GM06990 (cell line): Measurements from ENCODE around the gene RB1.

ENCODE experiments used
- DNase-seq: peaks from one replicate; pipeline ENCODE4 v3.0.0-alpha.2; 2011; ENCODE audit not compliant: insufficient read length; ENCODE audit errors: extremely low read depth
- H3K27me3 ChIP-seq: replicated peaks from 2 replicates; pipeline ENCODE4 v1.6.0; 2011; ENCODE audit warnings: low read length; ENCODE audit not compliant: control insufficient read depth, insufficient read depth
- H3K36me3 ChIP-seq: 2 replicates; pipeline ENCODE4 v1.5.1; 2011; ENCODE audit warnings: low read length; ENCODE audit not compliant: control insufficient read depth, insufficient read depth
- H3K4me3 ChIP-seq: replicated peaks from 2 replicates; pipeline ENCODE4 v1.5.1; 2011; ENCODE audit warnings: low read depth, mild to moderate bottlenecking, control low read depth, low read length
- CTCF ChIP-seq: IDR thresholded peaks from 2 replicates; pipeline ENCODE4 v1.5.1; 2011; ENCODE audit warnings: low read length, control low read depth, mild to moderate bottlenecking, inconsistent platforms; ENCODE audit not compliant: insufficient read depth, poor library complexity, severe bottlenecking

Gene RB1

DNA sequence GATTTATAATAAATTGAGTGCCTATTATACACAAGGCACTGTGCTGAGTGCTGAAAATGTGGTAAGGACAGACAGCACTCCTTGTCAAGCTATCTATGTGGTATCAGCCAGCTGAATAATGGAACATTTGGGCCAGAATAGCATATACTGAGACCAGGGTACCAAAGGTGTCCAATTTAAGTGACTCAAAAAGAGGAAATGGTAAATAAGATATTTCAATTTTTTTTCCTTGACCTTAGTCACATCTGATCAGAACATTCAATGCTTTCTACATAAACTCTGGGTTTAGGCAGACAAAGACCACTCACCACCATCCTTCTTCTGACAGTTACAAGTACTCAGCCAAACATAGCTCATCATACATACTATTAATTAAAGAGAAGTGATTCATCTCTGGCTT is 186.1 kb downstream of the RB1 start:
- no peak for DNase-seq
- no peaks in the 10 kb centered on the region for H3K27me3 ChIP-seq
- H3K4me3 ChIP-seq: peak overlapping the region; percentile 26; the same call in 1 of the 2 replicates
- TF ChIP-seq CTCF: no peak
- no peaks in the 10 kb centered on the region; the same call in none of the 2 replicates for H3K36me3 ChIP-seq

GRCh38 chr13:48490241-48490640 is 186.7 kb downstream of the RB1 start:
- Histone ChIP-seq H3K36me3 (no peaks in the 10 kb centered on the region; the same call in none of the 2 replicates), H3K27me3 (no peaks in the 10 kb centered on the region), H3K4me3 (peak overlapping the region; percentile 57)
- DNase-seq: no peak
- no peak for TF ChIP-seq CTCF

DNA sequence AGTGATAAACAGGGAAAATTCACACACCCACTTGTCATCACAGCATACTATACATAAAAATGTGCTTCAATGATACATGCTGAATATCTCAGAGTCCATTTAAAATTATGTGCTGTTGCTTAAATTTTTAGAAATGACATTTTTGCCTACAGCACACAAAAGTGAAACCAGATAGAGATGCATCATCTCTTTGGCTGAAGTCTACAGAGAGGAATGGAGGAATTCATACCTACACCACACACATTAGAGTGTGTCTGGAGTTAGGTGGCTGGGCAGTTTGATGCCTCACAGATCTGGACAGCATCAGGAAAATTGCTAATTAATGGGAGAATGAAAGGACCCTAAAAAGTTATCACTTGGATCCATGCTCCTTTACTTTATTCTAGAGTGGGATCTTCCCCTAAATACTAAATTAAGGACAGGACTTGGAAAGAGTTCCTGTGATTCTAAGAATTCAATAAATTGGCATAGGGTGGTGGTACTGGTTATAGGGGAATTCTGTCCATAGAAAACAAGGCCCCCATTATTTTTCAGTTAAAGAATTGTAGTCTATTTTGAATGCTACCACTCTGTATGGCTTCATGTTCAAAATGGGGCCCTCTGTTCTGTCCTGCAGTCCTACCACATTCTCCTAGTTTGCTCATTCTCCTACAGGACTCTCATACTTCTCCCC is 188.0 kb downstream of the RB1 start:
- H3K36me3 ChIP-seq: no peaks in the 10 kb centered on the region; the same call in none of the 2 replicates
- no peak for DNase-seq
- H3K4me3 ChIP-seq: peak overlapping the region; percentile 57
- H3K27me3 ChIP-seq: no peaks in the 10 kb centered on the region
- TF ChIP-seq CTCF: no peak

DNA sequence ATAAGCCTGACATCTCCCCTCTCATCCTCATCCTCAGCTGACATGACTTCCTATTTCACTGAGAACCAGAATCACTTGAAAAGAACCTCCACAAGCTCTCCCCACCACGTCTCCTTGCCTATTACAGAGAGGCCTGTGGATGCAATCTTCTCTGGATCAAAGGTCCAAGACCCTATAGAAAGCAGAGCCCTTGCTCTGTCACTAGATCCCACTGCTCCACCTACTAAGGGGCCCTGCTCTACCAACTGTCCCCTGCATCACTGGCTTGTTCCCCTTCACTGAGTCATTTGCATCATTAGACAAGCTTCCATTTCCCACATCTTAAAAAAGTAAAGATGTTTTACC is 188.5 kb downstream of the RB1 start:
- DNase-seq: no peak
- no peak for TF ChIP-seq CTCF
- Histone ChIP-seq H3K4me3 (peak overlapping the region; percentile 57), H3K36me3 (no peaks in the 10 kb centered on the region; the same call in none of the 2 replicates), H3K27me3 (no peaks in the 10 kb centered on the region)

GRCh38 chr13:48492470-48493065 is 189.0 kb downstream of the RB1 start:
- H3K27me3 ChIP-seq: no peaks in the 10 kb centered on the region
- H3K36me3 ChIP-seq: no peaks in the 10 kb centered on the region; the same call in none of the 2 replicates
- no peak for TF ChIP-seq CTCF
- peak; percentile 82 for DNase-seq
- H3K4me3 ChIP-seq: peak overlapping the region; percentile 57
